ENCODE measurements around the gene UPK2.

UPK2 gene

DNA sequence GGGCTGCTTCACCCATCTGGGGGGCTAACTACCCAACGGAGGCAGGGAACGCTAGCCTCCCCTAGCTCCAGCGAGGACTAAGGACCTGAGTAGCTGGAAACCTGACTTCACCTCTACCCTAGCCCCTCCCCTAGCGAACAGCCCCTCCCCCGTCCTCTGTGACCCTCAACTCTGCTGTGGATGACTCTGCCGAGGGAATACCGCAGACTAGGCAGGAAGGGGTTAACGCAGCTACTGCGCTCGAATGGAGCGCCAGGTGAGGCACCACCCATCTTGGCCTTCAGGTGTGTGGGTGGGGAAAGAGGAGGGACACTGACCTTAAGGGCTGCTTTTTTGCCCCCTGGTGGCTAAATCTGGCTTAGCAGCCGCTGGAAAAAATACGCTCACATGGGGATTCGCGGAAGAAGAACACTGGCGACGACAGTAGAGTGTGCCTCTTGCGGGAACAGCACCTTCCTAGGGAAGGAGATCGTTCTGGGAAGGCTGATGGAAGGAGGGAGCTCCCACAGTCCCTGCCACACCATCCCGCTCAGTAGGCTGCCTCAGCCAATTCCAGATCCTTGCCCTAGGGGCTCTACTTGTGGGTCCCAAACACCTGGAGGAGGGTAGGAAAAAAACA lies 25.9 kb upstream of the UPK2 start:
- H3F3A ChIP-seq (ENCODE audit: control insufficient read depth, insufficient read depth): peaks cover 26% of the 10 kb centered on the region
- H3K4me1 ChIP-seq (ENCODE audit: control insufficient read depth, low read length): peaks cover 69% of the 10 kb centered on the region
- no peaks in the 10 kb centered on the region for H3K9me3 ChIP-seq (ENCODE audit: control insufficient read depth, insufficient read depth, low read length)
- H3K4me3 ChIP-seq (ENCODE audit: low read length): peak overlapping the region; percentile 88
- H3K36me3 ChIP-seq (ENCODE audit: control insufficient read depth, low read length): no peaks in the 10 kb centered on the region
- H3K9me2 ChIP-seq (replicated peaks; ENCODE audit: control insufficient read depth, low read length): no peaks in the 10 kb centered on the region
- TF ChIP-seq, protein P1, sequence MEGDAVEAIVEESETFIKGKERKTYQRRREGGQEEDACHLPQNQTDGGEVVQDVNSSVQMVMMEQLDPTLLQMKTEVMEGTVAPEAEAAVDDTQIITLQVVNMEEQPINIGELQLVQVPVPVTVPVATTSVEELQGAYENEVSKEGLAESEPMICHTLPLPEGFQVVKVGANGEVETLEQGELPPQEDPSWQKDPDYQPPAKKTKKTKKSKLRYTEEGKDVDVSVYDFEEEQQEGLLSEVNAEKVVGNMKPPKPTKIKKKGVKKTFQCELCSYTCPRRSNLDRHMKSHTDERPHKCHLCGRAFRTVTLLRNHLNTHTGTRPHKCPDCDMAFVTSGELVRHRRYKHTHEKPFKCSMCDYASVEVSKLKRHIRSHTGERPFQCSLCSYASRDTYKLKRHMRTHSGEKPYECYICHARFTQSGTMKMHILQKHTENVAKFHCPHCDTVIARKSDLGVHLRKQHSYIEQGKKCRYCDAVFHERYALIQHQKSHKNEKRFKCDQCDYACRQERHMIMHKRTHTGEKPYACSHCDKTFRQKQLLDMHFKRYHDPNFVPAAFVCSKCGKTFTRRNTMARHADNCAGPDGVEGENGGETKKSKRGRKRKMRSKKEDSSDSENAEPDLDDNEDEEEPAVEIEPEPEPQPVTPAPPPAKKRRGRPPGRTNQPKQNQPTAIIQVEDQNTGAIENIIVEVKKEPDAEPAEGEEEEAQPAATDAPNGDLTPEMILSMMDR (IDR thresholded peaks at IDR 0.05; ENCODE audit: low read depth, low read length, poor library complexity, severe bottlenecking): peak; percentile 96
- TF ChIP-seq EZH2phosphoT487 (IDR thresholded peaks at IDR 0.05; ENCODE audit: borderline replicate concordance, low read length): no peak
- peak overlapping the region; percentile 89 for H3K4me2 ChIP-seq (ENCODE audit: low read length)
- peak overlapping the region; percentile 90 for H3K27ac ChIP-seq (ENCODE audit: low read depth, low read length)
- peaks cover under 1% of the 10 kb centered on the region for H3K79me2 ChIP-seq (ENCODE audit: control insufficient read depth, low read length)
- H3K27me3 ChIP-seq (ENCODE audit: control insufficient read depth, low read length): no peaks in the 10 kb centered on the region
- no peaks in the 10 kb centered on the region for H4K20me1 ChIP-seq (ENCODE audit: control insufficient read depth, insufficient read depth, low read depth, low read length)

DNA sequence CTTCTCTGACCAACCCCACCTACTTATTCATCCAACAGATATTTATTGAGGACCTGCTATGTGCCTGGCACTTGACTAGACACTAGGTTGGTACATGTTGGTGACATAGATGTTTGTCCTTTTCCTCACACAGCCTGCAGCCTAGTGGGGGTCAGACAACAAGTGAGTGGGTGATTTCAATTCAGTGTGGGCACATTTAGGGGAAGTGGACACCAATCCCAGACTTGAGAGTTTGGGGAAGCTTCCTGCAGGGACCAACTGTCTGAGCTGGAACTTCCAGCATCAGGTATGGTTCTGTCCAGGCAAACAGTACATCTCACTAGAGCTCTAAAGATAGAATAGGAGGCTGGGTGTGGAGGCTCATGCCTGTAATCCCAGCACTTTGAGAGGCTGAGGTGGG lies 24.5 kb upstream of the UPK2 start:
- H3K4me1 ChIP-seq (ENCODE audit: control insufficient read depth, low read length): peaks cover 73% of the 10 kb centered on the region
- no peaks in the 10 kb centered on the region for H3K36me3 ChIP-seq (ENCODE audit: control insufficient read depth, low read length)
- TF ChIP-seq, protein P1 (IDR thresholded peaks at IDR 0.05; ENCODE audit: low read depth, low read length, poor library complexity, severe bottlenecking): no peak
- no peak for TF ChIP-seq EZH2phosphoT487 (IDR thresholded peaks at IDR 0.05; ENCODE audit: borderline replicate concordance, low read length)
- H3F3A ChIP-seq (ENCODE audit: control insufficient read depth, insufficient read depth): peaks cover 22% of the 10 kb centered on the region
- H3K4me2 ChIP-seq (ENCODE audit: low read length): no peak overlapping the region
- no peak overlapping the region for H3K27ac ChIP-seq (ENCODE audit: low read depth, low read length)
- no peak overlapping the region for H3K4me3 ChIP-seq (ENCODE audit: low read length)
- H3K79me2 ChIP-seq (ENCODE audit: control insufficient read depth, low read length): no peaks in the 10 kb centered on the region
- H3K9me3 ChIP-seq (ENCODE audit: control insufficient read depth, insufficient read depth, low read length): no peaks in the 10 kb centered on the region
- no peaks in the 10 kb centered on the region for H3K9me2 ChIP-seq (replicated peaks; ENCODE audit: control insufficient read depth, low read length)
- H3K27me3 ChIP-seq (ENCODE audit: control insufficient read depth, low read length): no peaks in the 10 kb centered on the region
- H4K20me1 ChIP-seq (ENCODE audit: control insufficient read depth, insufficient read depth, low read depth, low read length): no peaks in the 10 kb centered on the region

DNA sequence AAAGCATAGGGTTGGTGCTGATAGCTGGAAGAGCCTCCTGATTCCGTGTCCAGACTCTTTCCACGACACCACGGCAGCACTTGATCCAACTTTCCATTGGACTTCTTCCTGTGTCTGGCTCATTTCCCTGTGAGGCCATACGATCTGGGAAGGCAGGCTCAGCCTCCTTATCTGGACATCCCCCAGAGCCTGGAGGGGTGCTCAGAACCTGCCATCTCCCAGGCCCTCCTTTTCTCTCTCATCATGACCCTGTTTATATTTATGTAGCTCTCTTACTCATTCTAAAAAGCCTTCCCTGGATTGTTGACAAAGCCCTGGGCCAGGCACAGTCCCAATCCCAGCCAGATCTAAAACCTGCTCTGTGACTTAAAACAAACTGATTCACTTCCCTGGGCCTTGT lies 22.6 kb upstream of the UPK2 start:
- H3F3A ChIP-seq (ENCODE audit: control insufficient read depth, insufficient read depth): peaks cover 15% of the 10 kb centered on the region
- H3K79me2 ChIP-seq (ENCODE audit: control insufficient read depth, low read length): no peaks in the 10 kb centered on the region
- H3K27me3 ChIP-seq (ENCODE audit: control insufficient read depth, low read length): no peaks in the 10 kb centered on the region
- H3K4me2 ChIP-seq (ENCODE audit: low read length): no peak overlapping the region
- H3K36me3 ChIP-seq (ENCODE audit: control insufficient read depth, low read length): no peaks in the 10 kb centered on the region
- no peak overlapping the region for H3K4me3 ChIP-seq (ENCODE audit: low read length)
- H3K9me3 ChIP-seq (ENCODE audit: control insufficient read depth, insufficient read depth, low read length): no peaks in the 10 kb centered on the region
- no peaks in the 10 kb centered on the region for H3K9me2 ChIP-seq (replicated peaks; ENCODE audit: control insufficient read depth, low read length)
- peaks cover 68% of the 10 kb centered on the region for H3K4me1 ChIP-seq (ENCODE audit: control insufficient read depth, low read length)
- no peak overlapping the region for H3K27ac ChIP-seq (ENCODE audit: low read depth, low read length)
- H4K20me1 ChIP-seq (ENCODE audit: control insufficient read depth, insufficient read depth, low read depth, low read length): no peaks in the 10 kb centered on the region
- TF ChIP-seq, protein P1 (IDR thresholded peaks at IDR 0.05; ENCODE audit: low read depth, low read length, poor library complexity, severe bottlenecking): no peak

Measured in DOHH2 (cell line).